H1 (cell line): Measurements from ENCODE around the gene TMEM59L.

Experiments used
- ATF2 ChIP-seq: IDR thresholded peaks from 2 replicates; pipeline ENCODE4 v1.6.1; 2012; ENCODE audit warnings: low read length, inconsistent platforms
- ATF3 ChIP-seq: IDR thresholded peaks from 2 replicates; pipeline ENCODE4 v1.6.1; 2011; ENCODE audit warnings: low read depth, mild to moderate bottlenecking, low read length; ENCODE audit not compliant: insufficient read depth
- BACH1 ChIP-seq: IDR thresholded peaks from 2 replicates; pipeline ENCODE4 v1.6.1; 2012; ENCODE audit warnings: low read length, improper control_type of control experiment
- CEBPB ChIP-seq: IDR thresholded peaks from 2 replicates; pipeline ENCODE4 v1.6.1; 2012; ENCODE audit warnings: low read depth, low read length
- CHD2 ChIP-seq: IDR thresholded peaks from 2 replicates; pipeline ENCODE4 v1.6.1; 2012; ENCODE audit warnings: low read length, improper control_type of control experiment
- CTCF ChIP-seq, 3 experiments: IDR thresholded peaks; 1 replicate in 2 of 3; 2 replicates in 1 of 3; pipeline versions ENCODE4 v1.5.1 to v1.6.1; 2011; ENCODE audit warnings: low read length in 3 of 3, mild to moderate bottlenecking in 3 of 3, inconsistent platforms in 2 of 3, low read depth in 1 of 3, moderate library complexity in 1 of 3; ENCODE audit not compliant: insufficient read depth in 1 of 3; ENCODE audit errors: control extremely low read depth in 1 of 3
- EP300 ChIP-seq, 2 experiments: IDR thresholded peaks; 1 replicate in 1 of 2; 2 replicates in 1 of 2; pipeline ENCODE4 v1.6.1; 2011 to 2012; ENCODE audit warnings: low read depth in 2 of 2, low read length in 2 of 2, mild to moderate bottlenecking in 2 of 2, borderline replicate concordance in 1 of 2, inconsistent platforms in 1 of 2, moderate library complexity in 1 of 2
- MAFK ChIP-seq: IDR thresholded peaks from 2 replicates; pipeline ENCODE4 v1.6.1; 2012; ENCODE audit warnings: low read depth, mild to moderate bottlenecking, improper control_type of control experiment, low read length
- SP1 ChIP-seq: IDR thresholded peaks from 2 replicates; pipeline ENCODE4 v1.6.1; 2011; ENCODE audit warnings: low read depth, low read length
- SUZ12 ChIP-seq: fragments of 200-600 bp; sonication (generic); IDR thresholded peaks from 2 replicates; pipeline ENCODE4 v1.6.1; 2012; ENCODE audit warnings: mild to moderate bottlenecking, inconsistent platforms, low read length, moderate library complexity, mixed read lengths

GRCh38 chr19:18626906-18627305, 14.2 kb downstream of the TMEM59L start:
- no peak for TF ChIP-seq CEBPB
- TF ChIP-seq MAFK: no peak
- no peak for TF ChIP-seq CTCF (IDR thresholded peaks at IDR 0.05; ENCODE audit: control extremely low read depth in 1 of 3, insufficient read depth in 1 of 3, low read depth in 1 of 3, low read length in 3 of 3)
- no peak for TF ChIP-seq EP300 (IDR thresholded peaks at IDR 0.05; ENCODE audit: borderline replicate concordance in 1 of 2, low read depth in 2 of 2, low read length in 2 of 2)
- TF ChIP-seq ATF2: no peak
- TF ChIP-seq SP1: no peak
- no peak for TF ChIP-seq SUZ12
- no peak for TF ChIP-seq ATF3
- no peak for TF ChIP-seq BACH1
- no peak for TF ChIP-seq CHD2
